H1 (cell line): ENCODE data around the gene DHCR7.

Source experiments
- BACH1 ChIP-seq: IDR thresholded peaks from 2 replicates; pipeline ENCODE4 v1.6.1; 2012; ENCODE audit warnings: low read length, improper control_type of control experiment
- BRCA1 ChIP-seq: IDR thresholded peaks from 2 replicates; pipeline ENCODE4 v1.6.1; 2012; ENCODE audit warnings: low read depth, low read length, improper control_type of control experiment
- GABPA ChIP-seq: IDR thresholded peaks from 2 replicates; pipeline ENCODE4 v1.6.1; 2011; ENCODE audit warnings: mild to moderate bottlenecking, low read length, moderate library complexity, borderline replicate concordance; ENCODE audit not compliant: insufficient read depth
- JUND ChIP-seq: IDR thresholded peaks from 2 replicates; pipeline ENCODE4 v1.6.1; 2011; ENCODE audit warnings: mild to moderate bottlenecking, improper control_type of control experiment, low read length
- POLR2A ChIP-seq, 2 experiments: IDR thresholded peaks; 1 replicate in 1 of 2; 2 replicates in 1 of 2; pipeline ENCODE4 v1.6.1; 2011; ENCODE audit warnings: low read depth in 2 of 2, low read length in 2 of 2, mild to moderate bottlenecking in 2 of 2; ENCODE audit errors: control extremely low read depth in 1 of 2
- RXRA ChIP-seq: IDR thresholded peaks from 2 replicates; pipeline ENCODE4 v1.6.1; 2011; ENCODE audit warnings: low read depth, mild to moderate bottlenecking, low read length, moderate library complexity; ENCODE audit not compliant: insufficient read depth
- SP1 ChIP-seq: IDR thresholded peaks from 2 replicates; pipeline ENCODE4 v1.6.1; 2011; ENCODE audit warnings: low read depth, low read length
- TAF1 ChIP-seq: IDR thresholded peaks from 2 replicates; pipeline ENCODE4 v1.6.1; 2011; ENCODE audit warnings: mild to moderate bottlenecking, low read depth, low read length
- TBP ChIP-seq: IDR thresholded peaks from 2 replicates; pipeline ENCODE4 v1.6.1; 2011; ENCODE audit warnings: low read depth, low read length, improper control_type of control experiment
- TF ChIP-seq, protein P1 (sequence below), 3 experiments: IDR thresholded peaks; 1 replicate in 2 of 3; 2 replicates in 1 of 3; pipeline versions ENCODE4 v1.5.1 to v1.6.1; 2011; ENCODE audit warnings: low read length in 3 of 3, mild to moderate bottlenecking in 3 of 3, inconsistent platforms in 2 of 3, low read depth in 1 of 3, moderate library complexity in 1 of 3; ENCODE audit not compliant: insufficient read depth in 1 of 3; ENCODE audit errors: control extremely low read depth in 1 of 3

DNA sequence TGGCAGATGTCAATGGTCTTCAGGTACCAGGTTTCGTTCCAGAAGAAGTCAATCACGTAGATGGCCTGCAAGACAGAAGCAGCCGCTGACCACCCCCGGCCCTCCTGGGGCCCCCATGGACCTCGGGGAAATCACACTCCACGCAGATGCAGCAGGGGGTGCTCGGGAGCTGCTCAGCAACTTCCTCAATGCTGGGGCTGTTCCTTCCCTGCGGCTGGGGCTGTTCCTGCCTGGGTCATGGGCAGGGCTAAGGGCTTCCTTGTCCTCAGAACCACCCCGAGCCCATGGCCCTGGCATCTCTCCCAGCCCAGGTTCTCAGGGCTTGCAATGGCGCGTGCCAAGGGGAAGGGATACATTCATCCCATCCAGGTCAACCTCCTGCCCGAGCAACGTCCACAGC lies 10.3 kb downstream of the DHCR7 start:
- TF ChIP-seq SP1 (no peak), POLR2A (IDR thresholded peaks at IDR 0.05; ENCODE audit: control extremely low read depth in 1 of 2, low read depth in 2 of 2, low read length in 2 of 2) (no peak), BRCA1 (no peak), TAF1 (no peak), RXRA (no peak), JUND (no peak), BACH1 (no peak), GABPA (no peak), TBP (no peak)
- TF ChIP-seq, protein P1, sequence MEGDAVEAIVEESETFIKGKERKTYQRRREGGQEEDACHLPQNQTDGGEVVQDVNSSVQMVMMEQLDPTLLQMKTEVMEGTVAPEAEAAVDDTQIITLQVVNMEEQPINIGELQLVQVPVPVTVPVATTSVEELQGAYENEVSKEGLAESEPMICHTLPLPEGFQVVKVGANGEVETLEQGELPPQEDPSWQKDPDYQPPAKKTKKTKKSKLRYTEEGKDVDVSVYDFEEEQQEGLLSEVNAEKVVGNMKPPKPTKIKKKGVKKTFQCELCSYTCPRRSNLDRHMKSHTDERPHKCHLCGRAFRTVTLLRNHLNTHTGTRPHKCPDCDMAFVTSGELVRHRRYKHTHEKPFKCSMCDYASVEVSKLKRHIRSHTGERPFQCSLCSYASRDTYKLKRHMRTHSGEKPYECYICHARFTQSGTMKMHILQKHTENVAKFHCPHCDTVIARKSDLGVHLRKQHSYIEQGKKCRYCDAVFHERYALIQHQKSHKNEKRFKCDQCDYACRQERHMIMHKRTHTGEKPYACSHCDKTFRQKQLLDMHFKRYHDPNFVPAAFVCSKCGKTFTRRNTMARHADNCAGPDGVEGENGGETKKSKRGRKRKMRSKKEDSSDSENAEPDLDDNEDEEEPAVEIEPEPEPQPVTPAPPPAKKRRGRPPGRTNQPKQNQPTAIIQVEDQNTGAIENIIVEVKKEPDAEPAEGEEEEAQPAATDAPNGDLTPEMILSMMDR (IDR thresholded peaks at IDR 0.05; ENCODE audit: control extremely low read depth in 1 of 3, insufficient read depth in 1 of 3, low read depth in 1 of 3, low read length in 3 of 3), result no peak
